Thyroid gland (tissue), 4 donors: ENCODE measurements around the gene TRIM17. TPM values are rescaled to one million over a fixed set of nuclear protein-coding genes. Genes with fewer than 3 reads are reported as not detected.

Source experiments
- DNase-seq, 2 donors: peaks; one replicate each; pipeline ENCODE4 v3.0.0-alpha.2; 2019
- H3K27ac ChIP-seq, 3 donors: fragments of 200-600 bp; sonication (generic); 1 replicate in 2 of 3; 2 replicates in 1 of 3; pipeline ENCODE4 v1.5.1; 2016 to 2019; ENCODE audit warnings: mild to moderate bottlenecking in 1 of 3, moderate library complexity in 1 of 3
- H3K27me3 ChIP-seq: fragments of 200-600 bp; sonication (generic); one replicate; pipeline ENCODE4 v1.5.1; 2019
- H3K36me3 ChIP-seq, 2 donors: fragments of 200-600 bp; sonication (generic); one replicate each; pipeline ENCODE4 v1.5.1; 2016 to 2019
- H3K4me1 ChIP-seq, 2 donors: fragments of 200-600 bp; sonication (generic); one replicate each; pipeline ENCODE4 v1.5.1; 2017 to 2019
- H3K4me3 ChIP-seq, 3 donors: fragments of 200-600 bp; sonication (generic); replicated peaks in 1 of 3; 1 replicate in 2 of 3; 2 replicates in 1 of 3; pipeline ENCODE4 v1.5.1; 2016; ENCODE audit warnings: mild to moderate bottlenecking in 1 of 3
- H3K9me3 ChIP-seq: fragments of 200-600 bp; sonication (generic); one replicate; pipeline ENCODE4 v1.5.1; 2017
- POLR2A ChIP-seq, 2 donors: fragments of 450-650 bp; IDR thresholded peaks; one replicate each; pipeline ENCODE4 v1.6.1; 2017; ENCODE audit warnings: antibody characterized with exemption in 2 of 2, mild to moderate bottlenecking in 2 of 2, moderate library complexity in 1 of 2
- WGBS, 2 donors: methylation state at CpG; one replicate each; pipeline ENCODE4 v1.1.5; 2017; 5-methylcytosine and 5-hydroxymethylcytosine counted together
- intact Hi-C: fragments of 100-400 bp; cut with DNase I; formaldehyde crosslinking; loops from one replicate; pipeline ENCODE4 v1.15.1; 2023
- total RNA-seq, 4 donors: library from RNA; depleted of rRNA; stranded (reverse); fragments of >200 nt; gene quantifications; one replicate each; pipeline ENCODE4 v1.2.3, GENCODE V29; 2016
- TF ChIP-seq, protein P1 (sequence below), 6 experiments: fragments of 200-600 bp in 3 of 6; fragments of 450-650 bp in 3 of 6; sonication (generic) in 3 of 6; IDR thresholded peaks; one replicate each; pipeline ENCODE4 v1.5.1; 2016 to 2019; ENCODE audit warnings: antibody characterized with exemption in 6 of 6, mild to moderate bottlenecking in 2 of 6, inconsistent platforms in 1 of 6, moderate library complexity in 1 of 6

TRIM17 gene
- total RNA-seq, 4 donors from 2014 or later, result 1.3 to 2.8 (median 2.8) TPM; not detected in 1

DNA sequence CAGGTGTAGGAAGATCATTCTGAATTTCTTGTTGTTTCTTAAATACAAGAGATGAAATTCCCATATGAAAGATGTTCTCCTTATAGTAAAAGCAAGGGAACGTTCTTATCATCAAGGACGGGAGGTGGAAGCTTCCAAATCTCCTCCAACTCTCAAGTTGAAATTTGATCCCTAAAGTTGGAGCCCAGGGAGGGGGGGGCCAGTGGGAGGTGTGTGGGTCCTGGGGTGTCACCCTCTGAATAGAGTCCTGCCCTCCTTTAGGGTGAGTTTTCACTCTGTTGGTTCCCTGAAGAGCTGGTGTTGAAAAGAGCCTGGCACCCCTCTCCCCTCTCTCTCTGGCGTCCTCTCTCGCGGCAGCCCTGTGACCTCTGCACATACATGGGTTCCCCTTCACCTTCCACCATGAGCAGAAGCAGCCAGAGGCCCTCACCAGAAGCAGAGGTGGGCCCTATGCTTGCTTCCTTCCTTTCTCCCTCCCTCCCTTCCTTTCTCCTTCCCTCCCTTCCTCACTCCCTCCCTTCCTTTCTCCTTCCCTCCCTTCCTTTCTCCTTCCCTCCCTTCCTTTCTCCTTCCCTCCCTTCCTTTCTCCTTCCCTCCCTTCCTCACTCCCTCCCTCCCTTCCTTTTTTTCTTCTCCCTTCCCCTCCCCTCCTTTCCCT is 10.0 kb upstream of the TRIM17 start:
- Histone ChIP-seq H3K9me3 (no peaks in the 10 kb centered on the region), H3K4me3 (no peak overlapping the region), H3K36me3 (no peaks in the 10 kb centered on the region), H3K27me3 (no peaks in the 10 kb centered on the region), H3K27ac (no peak overlapping the region), H3K4me1 (no peaks in the 10 kb centered on the region)
- DNase-seq, result no peak
- TF ChIP-seq POLR2A (IDR thresholded peaks at IDR 0.05), result no peak
- WGBS, 2 donors, result 48 to 52% methylated on average over 5 of the region's 5 CpGs
- intact Hi-C loops, result no loop called here

DNA sequence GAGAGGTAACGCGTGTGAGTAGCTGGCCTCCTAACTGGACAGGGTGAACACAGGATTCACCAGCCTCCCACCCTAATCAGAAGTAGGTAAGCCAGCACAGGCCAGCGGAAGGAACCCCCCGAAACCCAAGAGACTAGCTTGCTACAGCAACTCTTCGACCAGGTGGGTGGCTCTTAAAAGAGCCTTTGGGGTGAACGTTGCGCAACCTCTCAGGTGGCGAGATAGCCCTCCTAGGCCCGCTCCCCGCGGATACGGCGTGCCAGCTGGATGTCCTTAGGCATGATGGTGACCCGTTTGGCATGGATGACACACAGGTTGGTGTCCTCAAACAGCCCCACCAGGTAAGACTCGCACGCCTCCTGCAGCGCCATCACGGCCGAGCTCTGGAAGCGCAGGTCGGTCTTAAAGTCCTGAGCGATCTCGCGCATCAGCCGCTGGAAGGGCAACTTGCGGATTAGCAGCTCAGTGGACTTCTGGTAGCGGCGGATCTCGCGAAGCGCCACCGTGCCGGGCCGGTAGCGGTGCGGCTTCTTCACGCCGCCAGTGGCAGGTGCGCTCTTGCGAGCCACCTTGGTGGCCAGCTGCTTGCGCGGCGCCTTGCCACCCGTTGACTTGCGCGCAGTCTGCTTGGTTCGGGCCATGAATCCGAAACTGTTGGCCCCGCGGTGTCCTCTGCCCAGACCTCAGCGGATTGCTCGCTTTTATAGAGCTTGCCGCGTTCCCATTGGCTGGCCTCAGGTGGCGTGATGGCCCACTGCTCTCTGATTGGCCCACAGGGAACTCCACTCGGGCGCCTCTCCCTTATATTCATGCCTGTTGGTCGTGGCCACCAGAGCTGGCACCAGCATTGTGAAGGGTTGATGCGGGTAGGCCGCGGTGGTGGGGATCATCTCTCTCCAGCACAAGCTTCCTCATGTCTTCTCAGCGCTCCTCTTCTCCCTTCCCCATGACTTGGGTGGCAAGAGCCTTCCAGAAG is 8.3 kb upstream of the TRIM17 start:
- no peaks in the 10 kb centered on the region for H3K27me3 ChIP-seq
- WGBS, 2 donors, result 97 to 98% methylated on average over 53 to 56 of the region's 62 CpGs
- DNase-seq, result no peak
- intact Hi-C loops, result no loop called here
- H3K4me3 ChIP-seq, result no peak overlapping the region
- no peaks in the 10 kb centered on the region for H3K9me3 ChIP-seq
- no peaks in the 10 kb centered on the region for H3K36me3 ChIP-seq
- TF ChIP-seq, protein P1, sequence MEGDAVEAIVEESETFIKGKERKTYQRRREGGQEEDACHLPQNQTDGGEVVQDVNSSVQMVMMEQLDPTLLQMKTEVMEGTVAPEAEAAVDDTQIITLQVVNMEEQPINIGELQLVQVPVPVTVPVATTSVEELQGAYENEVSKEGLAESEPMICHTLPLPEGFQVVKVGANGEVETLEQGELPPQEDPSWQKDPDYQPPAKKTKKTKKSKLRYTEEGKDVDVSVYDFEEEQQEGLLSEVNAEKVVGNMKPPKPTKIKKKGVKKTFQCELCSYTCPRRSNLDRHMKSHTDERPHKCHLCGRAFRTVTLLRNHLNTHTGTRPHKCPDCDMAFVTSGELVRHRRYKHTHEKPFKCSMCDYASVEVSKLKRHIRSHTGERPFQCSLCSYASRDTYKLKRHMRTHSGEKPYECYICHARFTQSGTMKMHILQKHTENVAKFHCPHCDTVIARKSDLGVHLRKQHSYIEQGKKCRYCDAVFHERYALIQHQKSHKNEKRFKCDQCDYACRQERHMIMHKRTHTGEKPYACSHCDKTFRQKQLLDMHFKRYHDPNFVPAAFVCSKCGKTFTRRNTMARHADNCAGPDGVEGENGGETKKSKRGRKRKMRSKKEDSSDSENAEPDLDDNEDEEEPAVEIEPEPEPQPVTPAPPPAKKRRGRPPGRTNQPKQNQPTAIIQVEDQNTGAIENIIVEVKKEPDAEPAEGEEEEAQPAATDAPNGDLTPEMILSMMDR (IDR thresholded peaks at IDR 0.05), result no peak
- TF ChIP-seq POLR2A (IDR thresholded peaks at IDR 0.05), result no peak
- H3K4me1 ChIP-seq, result no peaks in the 10 kb centered on the region
- no peak overlapping the region for H3K27ac ChIP-seq

DNA sequence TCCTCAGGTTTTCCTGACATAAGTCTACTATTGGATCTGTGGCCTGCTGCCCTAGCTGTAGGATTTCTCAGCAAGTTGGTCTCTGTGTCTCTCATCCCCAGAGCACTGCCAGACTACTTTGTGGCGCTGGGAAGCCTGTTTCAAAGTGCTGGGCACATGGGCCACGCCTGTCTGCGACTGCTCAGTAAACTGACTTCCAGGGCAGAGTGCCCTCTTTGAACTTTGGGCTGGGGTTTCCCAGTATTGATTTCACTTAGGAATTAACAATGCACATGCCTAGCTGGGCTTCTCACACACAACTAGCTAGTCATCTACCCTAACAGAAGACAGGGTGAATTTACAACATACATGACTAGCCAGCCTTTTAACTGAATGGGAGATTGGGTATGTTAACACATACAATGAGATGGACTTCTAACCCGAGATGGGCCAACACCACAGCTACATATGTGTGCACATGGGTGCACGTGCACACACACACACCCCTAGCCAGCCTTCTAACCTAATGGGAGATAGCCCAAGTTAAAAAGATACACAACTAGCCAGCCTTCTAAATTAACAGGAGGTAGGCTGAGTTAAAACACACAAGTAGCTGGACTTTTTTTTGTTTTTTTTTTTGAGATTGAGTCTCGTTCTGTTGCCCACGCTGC is 6.9 kb upstream of the TRIM17 start:
- Histone ChIP-seq H3K4me1 (no peaks in the 10 kb centered on the region), H3K27ac (no peak overlapping the region), H3K9me3 (no peaks in the 10 kb centered on the region), H3K36me3 (no peaks in the 10 kb centered on the region), H3K4me3 (no peak overlapping the region), H3K27me3 (no peaks in the 10 kb centered on the region)
- WGBS, 2 donors, result 89 to 94% methylated on average over 7 of the region's 7 CpGs
- TF ChIP-seq, protein P1 (IDR thresholded peaks at IDR 0.05), result no peak
- TF ChIP-seq POLR2A (IDR thresholded peaks at IDR 0.05), result no peak
- DNase-seq, result no peak
- intact Hi-C loops, result no loop called here

DNA sequence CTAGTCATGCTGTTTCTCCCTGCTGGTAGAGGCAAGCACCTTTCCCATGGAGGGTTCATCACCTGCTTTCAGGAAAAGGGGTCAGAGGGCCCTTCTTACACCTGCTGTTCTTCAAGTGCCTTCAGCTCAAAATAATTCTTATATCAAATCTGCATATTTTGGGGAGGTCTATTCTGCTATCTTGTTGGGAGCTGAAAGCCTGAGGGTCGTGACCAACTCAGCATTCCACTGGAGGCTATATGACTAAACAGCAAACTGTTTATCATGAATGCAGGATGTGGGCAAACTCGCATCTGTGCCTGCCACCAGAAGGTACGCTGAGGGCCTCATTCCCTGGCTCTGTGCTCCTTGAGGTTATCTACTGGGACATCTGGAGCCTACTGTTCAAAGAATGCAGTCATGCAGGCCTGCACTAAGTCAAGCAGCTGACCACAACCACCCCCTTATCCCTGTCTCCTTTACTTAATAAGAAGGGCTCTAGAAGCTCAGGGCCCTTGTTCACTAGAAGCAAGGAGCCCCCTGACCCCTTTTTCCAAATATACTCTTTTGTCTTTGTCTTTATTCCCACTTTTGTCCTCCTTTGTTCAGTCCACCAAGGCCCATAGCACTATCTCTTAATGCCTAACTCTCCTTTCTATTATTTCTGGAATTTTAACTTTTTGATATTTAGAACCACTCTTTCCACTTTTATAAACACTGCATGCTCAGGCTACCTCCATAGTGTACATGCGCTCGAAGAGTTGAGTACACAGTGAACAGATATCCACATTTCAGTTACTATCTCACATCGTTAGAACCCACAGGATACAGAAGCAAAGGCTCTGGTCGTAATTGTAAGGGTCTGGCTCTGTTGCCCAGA is 4.5 kb upstream of the TRIM17 start:
- no peaks in the 10 kb centered on the region for H3K27me3 ChIP-seq
- no peak for DNase-seq
- TF ChIP-seq POLR2A (IDR thresholded peaks at IDR 0.05), result no peak
- TF ChIP-seq, protein P1 (IDR thresholded peaks at IDR 0.05), result no peak
- H3K27ac ChIP-seq, result no peak overlapping the region
- H3K4me3 ChIP-seq, result no peak overlapping the region
- peaks cover 4 to 14% of the 10 kb centered on the region in 2 donors for H3K4me1 ChIP-seq
- intact Hi-C loops, result no loop called here
- no peaks in the 10 kb centered on the region for H3K36me3 ChIP-seq
- no peaks in the 10 kb centered on the region for H3K9me3 ChIP-seq
- WGBS, 2 donors, result 91 to 94% methylated on average over 7 of the region's 7 CpGs
